Stimulated activated CD4-positive, alpha-beta T cell treated with anti-CD3 and anti-CD28 coated beads, Interleukin-1b, Interleukin-23, amount 100 ng/mL, for 4 hours (primary cell): ENCODE results near the gene ITFG2.
A peak's percentile ranks its signal among the peaks of the same experiment; 100 is the strongest.

Experiments used
- DNase-seq, 2 donors: peaks; one replicate each; pipeline ENCODE4 v3.0.0-alpha.2; 2020; ENCODE audit warnings: low read depth in 2 of 2

The ITFG2 gene

DNA sequence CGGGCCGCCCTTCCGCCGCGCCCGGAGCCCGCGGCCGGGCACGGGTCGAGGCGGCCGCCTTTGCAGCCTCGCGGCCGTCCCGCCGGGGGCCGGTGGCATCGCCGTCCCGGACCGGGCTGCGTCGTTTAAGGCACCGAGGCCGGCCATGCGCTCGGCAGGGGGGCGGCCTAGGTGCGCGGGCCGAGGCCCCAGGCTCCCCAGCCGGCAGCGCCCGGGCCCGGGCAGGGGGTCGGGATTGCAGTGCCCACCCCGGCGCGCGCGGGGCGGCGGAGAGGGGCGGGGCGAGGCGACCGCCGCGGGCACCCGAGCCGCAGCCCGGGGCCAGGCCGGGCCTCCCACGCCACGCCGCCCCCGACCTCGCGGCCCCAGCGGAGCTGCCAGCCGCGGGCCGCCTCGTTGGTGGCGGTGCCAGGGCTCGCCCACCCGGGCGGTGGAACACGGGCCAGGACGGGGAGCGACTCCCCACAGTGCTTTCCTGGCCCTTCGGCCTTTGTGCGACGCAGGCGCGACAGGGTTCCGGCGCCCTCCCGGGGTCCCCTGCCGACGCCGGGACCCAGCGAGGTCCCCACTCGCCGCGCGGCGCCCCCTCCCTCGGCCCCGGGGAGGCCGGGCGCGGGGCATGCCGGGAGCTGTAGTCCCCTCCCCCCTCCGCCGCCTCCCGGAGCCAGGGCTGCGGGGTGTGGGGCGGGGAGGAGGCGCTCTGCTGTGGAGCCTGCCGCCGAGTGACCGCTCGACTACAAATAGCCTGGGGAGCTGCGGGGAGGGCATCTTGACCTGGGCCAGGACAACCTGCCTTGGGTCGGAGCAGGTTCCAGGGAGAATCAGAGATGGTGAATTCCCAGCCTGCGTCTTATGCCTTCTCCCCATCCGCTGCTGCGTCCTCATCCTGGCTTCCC is 16.9 kb upstream of the ITFG2 start:
- peak; percentile 57 to 77 for DNase-seq

DNA sequence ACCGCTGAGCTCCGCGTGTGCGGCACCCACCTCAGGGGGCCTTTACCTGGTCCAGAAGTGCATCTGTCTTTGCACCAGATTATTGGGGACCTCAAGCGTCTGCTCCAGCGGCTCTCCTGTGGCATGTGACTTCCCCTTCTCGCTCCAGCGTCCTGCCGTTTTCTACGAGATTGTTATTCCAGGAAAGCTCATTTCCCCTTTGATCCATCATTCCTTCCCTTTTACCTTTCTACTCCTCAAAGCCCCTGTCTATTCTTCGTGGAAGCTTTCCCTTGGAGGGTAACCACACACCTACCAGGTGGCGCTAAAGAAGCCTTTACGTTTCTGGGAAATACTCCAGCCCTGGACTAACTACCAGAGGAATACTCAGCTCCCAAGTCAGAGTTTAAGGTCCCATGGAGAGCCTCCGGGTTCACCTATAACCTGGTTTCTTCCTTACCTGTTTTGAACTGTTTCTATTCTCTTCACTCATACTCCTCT is 16.2 kb upstream of the ITFG2 start:
- no peak for DNase-seq

DNA sequence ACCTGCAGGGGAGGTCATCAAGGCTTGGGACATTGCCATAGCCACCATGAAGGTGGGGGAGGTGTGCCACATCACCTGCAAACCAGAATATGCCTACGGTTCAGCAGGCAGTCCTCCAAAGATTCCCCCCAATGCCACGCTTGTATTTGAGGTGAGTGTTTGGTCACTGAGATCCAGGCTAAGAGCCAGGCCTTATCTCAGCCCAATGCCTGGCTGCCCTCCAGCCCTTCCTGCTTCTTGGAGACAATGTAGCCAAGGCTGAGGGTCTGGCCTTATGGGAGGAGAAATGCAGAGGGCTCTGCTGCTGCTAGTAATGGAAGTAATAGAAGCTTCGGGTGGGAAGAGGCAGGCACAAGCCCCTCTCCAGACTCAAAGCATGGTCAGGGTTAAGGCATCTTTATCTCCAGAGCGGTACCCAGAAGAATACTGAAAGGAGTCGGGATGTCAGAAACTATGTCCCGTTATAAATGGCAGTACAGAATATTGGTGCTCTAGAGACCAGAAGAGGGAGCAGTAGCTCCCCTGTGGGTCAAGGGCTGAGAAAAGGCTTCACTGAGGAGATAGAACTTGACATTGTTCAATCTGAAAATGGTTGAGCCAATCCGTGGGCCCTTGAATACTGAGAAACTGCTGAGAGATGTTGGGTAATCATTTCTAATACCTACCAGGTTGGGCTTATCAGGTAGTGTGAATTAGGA is 14.6 kb upstream of the ITFG2 start:
- no peak for DNase-seq

DNA sequence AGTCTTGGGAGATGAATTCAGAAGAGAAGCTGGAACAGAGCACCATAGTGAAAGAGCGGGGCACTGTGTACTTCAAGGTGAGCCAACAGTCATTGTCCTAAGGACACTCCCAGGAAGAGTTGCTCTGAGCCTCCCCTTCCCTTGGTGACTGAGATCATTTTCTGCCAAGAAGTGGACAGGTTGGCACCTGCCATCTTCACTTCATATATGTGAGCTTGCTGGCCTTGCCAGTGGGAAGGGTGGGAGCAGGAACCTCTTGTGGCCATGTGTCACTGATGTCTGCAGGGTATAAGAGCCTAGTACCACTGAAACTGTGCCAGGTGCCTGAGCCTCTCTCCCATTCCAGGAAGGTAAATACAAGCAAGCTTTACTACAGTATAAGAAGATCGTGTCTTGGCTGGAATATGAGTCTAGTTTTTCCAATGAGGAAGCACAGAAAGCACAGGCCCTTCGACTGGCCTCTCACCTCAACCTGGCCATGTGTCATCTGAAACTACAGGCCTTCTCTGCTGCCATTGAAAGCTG is 12.4 kb upstream of the ITFG2 start:
- DNase-seq = no peak

DNA sequence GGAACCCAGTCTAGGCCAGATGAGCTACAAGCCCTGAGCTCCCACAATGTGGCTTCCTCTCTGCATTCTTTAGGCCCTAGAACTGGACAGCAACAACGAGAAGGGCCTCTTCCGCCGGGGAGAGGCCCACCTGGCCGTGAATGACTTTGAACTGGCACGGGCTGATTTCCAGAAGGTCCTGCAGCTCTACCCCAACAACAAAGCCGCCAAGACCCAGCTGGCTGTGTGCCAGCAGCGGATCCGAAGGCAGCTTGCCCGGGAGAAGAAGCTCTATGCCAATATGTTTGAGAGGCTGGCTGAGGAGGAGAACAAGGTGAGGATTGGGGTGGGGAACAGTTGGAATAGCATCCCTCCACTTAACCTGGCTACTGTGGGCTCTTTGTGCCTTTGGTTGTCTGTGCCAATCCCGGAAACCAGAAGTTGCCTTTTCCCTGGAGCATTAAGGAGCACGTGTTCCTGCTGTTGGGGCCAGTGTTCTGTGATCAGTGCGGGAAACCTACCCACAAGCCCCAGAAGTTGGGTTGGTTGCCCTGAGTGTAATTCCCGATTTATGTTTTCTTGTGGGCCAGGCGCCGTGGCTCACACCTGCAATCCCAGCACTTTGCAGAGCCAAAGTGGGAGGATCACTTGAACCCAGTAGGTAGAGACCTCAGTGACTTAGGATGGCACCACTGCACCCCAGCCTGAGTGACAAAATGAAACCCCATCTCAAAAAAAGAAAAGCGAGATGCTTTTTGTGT is 11.3 kb upstream of the ITFG2 start:
- DNase-seq = no peak

DNA sequence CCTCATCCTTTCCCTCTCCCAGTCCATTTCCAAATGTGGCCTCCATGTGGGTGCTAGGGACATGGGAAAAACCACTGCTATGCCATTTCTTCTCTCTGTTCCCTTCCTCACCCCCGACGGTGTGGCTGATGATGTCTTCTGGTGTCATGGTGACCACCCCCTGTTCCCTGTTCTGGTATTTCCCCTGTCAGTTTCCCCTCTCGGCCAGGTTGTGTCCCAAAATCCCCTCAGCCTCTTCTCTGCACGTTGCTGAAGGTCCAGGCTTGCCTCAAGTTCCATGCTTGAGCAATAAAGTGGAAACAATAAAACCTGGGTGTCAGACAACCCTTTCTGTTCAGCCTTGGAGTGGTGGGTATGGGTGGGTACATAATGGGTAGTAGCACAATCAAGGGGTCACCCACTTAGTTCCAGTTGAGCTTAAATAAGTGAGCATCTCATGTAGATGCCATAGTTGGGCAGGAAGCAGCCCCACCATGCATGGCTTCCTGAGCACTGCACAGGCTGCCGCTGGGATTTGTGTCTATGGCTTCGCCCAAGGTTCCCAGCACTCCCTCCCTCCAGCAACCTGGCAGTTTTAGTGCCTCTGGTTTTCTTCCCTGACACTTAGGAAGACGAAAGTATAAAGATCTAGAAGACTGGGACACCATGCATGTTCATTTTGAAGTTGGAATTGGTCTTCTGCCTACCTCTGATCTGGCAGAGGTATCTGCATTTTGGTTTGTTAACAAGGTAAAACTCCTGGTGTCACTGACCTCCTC is 8.7 kb upstream of the ITFG2 start:
- no peak for DNase-seq

DNA sequence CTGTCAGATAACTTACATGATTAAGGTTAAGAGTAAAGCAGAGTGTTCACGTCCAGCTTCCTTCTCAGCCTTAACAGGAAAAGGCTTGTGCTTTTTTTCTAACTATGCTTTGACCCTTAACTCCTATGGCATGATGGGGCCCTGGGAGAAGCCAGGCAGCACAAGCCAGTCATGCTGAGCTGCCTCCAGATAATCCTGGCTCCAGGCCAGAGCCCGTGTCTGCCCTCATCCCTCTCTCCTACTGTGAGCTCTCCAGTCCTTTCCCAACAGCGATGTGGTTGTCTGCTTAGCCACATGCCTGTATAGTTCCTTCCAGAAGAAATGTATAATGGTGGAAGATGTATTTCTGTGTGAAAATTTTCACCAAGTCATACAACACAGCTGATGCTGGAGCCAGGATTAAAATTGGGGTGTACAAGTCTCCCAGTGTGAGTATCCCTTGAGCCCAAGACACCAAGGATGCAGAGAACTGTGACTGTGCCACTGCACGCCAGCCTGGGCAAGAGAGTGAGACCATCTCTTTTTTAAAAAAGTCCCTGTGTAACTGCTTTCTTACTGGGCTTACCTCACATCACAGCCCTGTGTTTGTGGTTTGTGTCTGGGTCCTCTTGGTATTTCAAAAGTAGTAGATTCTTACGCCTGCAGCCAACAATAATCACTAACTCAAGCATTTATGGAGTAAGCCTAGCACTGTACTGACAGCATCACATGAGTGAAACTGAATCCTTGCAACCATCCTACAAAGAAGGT is 7.9 kb upstream of the ITFG2 start:
- DNase-seq = no peak

DNA sequence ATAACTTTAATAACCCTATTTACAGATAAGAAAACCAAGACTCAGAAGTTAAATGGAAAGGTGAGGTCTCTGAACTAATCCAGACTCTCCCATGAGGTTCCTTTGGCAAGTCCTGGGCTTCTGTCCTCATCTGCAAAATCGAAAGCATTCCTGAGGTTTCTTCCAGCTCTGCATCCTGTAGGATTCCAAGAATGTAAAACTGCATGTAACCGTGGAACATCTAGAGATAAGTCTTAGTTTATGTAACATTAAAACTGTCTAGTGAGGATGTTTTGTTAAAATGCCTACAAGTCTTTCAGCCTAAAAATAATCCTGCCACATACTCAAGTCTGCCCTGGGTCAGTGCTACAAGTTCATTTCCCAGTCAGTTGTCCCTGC is 7.3 kb upstream of the ITFG2 start:
- no peak for DNase-seq

DNA sequence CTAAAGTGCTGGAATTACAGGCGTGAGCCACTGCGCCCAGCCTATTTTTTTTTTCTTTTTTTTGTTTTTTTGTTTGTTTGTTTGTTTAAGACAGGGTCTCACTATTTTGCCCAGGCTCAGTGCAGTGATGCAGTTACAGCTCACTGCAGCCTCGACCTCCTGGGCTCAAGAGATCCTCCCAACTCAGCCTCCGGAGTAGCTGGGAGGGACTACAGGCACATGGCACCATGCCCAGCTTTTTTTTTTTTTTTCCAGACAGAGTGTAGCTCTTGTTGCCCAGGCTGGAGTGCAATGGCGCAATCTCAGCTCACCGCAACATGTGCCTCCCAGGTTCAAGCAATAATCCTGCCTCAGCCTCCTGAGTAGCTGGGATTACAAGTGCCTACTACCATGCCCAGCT is 5.8 kb upstream of the ITFG2 start:
- no peak for DNase-seq

DNA sequence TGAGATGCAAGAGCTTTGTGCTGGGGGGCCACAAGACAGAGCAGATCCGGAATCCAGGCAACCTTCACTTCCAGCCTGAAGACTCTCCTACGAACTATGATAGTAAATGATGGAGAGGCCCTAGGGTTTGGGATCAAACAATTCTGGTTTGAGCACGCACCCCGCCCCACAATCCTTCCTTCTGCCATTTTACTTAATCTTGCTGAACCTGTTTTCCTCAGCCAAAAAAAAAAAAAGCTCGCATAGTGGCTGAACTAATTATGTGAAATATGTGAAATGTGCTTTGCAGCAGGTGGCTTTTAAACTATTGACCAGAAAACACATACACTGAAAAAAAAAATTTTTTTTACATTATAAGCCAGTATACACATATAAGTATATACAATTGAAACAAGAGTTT is 667 bp upstream of the ITFG2 start:
- DNase-seq = no peak

DNA sequence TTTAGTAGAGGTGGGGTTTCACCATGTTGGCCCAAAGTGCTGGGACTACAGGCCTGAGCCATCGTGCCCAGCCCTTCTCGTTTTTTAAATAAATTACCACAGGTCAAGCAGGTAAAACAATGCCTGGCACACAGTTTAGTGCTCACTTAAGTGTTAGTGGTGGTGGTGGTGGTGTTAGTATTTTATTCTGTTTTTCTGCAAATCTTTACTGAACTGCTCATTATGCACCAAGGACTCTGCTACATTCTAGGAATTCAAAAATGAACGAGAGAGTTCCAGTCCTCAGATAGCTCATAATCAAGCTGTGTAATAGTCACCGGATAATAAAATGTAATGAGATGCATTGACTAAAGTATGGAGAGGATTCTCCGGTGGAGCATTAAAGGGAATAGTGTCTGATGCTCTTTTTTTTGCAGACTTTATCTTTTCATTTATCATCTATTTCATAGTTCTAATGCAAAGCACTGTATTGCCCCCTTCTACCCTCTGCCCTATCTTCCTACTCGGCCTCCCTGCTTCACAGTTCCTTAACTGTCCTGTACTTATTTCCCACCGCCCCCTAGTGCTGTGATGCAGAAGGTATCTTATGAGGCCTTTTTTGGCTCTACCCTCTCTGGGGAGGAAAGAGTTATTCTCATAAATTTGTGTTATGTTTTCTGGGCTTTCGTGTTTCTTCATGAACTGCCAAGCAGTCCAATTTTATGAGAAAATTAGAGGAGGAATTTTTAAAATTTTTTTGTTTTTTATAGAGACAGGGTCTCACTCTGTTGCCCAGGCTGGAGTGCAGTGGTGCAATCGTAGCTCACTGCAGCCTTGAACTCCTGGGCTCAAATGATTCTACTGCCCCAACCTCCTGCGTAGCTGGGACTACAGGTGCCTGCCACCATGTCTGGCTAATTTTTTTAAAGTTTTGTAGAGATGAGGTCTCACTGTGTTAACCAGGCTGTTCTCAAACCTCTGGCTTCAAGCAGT is 1.0 kb downstream of the ITFG2 start:
- no peak for DNase-seq

DNA sequence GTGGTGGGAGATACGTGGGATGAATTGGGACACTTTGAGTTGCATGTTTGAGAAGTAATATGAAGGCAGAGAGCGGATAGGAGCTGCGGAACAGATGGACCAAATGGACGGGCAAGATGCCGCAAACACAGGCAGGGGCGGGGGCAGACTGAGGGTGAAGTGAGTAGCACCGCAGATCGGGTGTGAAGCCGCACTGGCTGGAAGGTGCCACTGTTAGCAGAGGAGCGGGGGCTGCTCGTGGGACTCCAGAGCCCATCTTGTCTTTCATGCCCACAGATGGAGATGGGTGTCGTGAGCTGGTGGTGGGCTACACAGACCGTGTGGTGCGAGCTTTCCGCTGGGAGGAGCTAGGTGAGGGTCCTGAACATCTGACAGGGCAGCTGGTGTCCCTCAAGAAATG is 7.3 kb downstream of the ITFG2 start:
- DNase-seq = no peak

DNA sequence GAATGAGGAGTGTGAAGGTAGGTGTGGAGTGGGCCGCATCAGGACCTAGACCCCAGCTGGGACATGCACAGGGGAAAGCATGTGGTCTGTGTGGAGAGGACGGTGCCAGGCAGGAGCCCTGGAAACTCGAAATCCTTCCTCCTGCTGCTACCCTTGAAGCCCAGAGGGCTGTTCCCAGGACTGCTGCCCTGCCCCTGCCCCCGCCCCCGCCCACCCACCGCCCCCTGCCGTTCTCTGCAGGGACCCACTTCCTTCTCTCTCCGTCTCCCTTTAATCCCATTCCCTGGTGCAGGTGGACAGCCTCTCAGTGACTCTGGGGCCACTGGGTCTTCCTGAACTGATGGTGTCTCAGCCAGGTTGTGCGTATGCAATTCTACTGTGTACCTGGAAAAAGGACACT is 8.0 kb downstream of the ITFG2 start:
- no peak for DNase-seq

DNA sequence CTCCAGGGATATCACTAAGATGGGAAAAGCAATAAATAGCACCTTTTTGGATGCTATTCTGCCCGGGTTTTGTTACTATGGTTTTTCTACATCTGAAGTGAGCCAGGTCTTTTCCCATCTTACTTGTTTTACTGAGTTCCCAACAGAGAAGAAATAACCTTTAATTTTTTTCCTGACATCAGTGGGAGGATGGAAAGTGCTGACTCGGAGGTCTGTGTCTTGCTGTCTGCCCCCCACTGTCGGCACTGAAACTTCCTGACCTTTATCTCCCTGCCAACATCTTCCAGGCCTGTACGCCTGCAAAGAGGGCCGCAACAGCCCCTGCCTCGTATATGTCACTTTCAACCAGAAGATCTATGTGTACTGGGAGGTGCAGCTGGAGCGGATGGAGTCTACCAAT is 11.0 kb downstream of the ITFG2 start:
- DNase-seq = no peak

DNA sequence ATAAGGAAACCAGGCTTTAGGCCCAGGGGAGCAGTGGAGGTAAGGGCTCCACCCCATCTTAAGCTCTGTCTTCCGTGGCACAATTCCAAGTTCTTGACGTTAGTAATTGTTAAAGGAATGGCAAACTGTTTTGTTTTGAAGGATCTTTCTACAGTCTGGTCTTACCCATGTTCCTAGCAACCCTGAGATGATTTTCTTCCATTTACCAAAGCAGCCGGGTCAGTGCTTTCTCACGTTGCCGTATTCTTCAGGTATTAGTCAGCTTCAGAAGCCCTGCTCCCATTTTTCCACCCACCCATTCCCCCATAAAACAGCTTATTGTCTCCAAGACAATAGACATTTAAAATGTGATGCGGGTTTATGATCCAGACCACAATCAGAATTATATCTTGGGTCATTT is 12.1 kb downstream of the ITFG2 start:
- no peak for DNase-seq

DNA sequence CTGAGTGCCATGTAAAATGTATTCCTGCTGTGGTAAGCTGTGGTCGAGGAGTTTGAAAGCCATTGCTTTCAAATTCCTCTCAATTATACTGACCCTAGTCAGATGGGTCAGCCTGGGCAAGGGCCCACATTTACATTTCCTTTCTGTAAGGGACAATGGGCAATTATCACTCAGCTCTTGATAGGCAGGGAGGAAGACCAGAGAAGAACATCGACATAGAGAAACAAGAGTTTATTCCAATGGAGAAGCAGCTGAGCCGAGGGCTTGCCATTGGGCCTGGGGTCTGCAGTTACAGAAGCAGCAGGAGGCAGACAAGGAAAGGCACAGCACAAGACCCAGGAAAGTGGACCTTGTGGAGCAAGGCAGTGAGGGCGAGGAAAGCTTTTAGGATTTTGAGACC is 12.7 kb downstream of the ITFG2 start:
- DNase-seq = no peak

DNA sequence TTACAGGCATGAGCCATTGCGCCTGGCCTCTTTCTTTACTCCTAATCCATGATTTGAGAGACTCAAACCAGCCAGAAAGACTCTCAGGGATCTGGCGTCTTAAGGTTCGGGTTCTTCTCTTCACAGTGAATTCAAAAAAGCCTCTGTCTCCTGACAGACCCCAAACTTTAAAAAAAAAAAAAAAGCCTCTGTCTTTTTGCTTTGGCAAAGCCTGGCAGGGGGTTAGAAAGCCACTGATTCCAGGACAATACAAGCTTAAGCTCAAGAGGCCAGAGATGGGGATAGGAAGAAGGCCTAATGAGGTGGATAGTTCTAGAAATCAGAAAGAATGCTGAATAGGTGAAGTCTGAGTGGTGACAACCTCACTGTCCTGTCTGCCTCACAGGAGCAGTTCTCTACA is 13.6 kb downstream of the ITFG2 start:
- no peak for DNase-seq

DNA sequence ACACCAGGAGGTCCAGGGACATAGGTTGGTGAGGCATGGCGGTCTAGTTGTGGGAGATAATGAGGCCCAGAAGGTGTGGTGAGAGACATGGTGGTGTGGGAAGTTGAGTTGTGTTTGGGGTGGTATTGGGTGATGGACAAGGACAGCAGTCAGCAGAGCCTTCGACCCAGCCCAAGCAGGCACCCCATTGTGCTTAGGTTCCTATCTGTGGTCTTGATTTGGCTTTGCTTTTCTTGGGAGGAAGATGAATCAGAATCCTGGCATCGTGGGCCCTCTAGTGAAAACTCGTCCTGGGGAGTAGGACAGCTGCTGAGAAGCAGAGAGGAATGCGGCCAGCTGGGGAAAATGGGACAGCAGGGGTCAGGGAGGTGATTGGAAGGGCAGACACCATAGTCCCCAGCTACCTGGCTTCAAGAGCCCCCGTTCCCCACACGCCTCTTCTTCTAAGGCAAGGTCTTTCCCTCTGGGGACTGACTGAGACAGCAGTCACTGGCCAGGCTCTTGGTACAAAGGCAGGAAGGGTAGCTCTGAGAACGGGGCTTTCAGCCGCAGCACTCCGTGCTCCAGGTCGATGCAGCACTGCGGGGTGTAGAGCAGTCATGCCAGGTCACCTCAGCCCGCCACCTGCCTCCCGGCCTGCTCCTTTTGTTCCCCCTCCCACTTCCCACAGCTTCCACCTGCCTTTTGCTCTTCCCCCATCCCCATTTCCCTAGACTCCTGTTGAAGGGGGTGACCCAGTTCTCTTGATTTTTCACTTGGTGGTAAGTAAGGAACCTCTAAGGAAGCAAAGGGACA is 14.4 kb downstream of the ITFG2 start:
- DNase-seq = no peak

DNA sequence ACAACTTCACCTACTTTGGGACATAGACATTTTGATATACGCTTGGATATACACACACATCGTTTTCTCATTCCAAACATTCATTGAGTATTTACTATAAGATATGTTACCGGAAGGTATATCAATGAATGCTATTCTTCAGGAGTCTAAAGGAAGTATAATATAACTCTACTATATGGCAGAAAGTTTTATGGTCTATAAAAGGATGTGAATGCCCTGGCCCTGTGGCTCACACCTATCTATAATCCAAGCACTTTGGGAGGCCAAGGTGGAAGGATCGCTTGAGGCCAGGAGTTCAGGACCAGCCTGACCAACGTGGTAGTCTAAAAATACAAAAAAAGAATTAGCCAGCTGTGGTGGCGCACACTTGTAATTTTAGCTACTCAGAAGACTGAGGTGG is 16.8 kb downstream of the ITFG2 start:
- DNase-seq = no peak
